HepG2 (cell line): ENCODE measurements around the gene GPX2.

ENCODE experiments used
- ETV6 ChIP-seq: sonication (generic); formaldehyde crosslinking; conservative IDR thresholded peaks from 2 replicates; pipeline ENCODE4 v1.4.0; 2020; ENCODE audit warnings: missing genetic modification reagents
- FOXO1 ChIP-seq: sonication (generic); formaldehyde crosslinking; IDR thresholded peaks from 2 replicates; pipeline ENCODE4 v1.4.0; 2020; ENCODE audit warnings: missing genetic modification reagents
- RCOR2 ChIP-seq: IDR thresholded peaks from 2 replicates; pipeline ENCODE4 v1.6.1; 2016; ENCODE audit warnings: missing biosample characterization, missing genetic modification reagents
- ZNF263 ChIP-seq: sonication (generic); formaldehyde crosslinking; IDR thresholded peaks from 2 replicates; pipeline ENCODE4 v1.4.0; 2020; ENCODE audit warnings: missing genetic modification reagents
- TF ChIP-seq, protein P1 (sequence below): sonication (generic); formaldehyde crosslinking; IDR thresholded peaks from 2 replicates; pipeline ENCODE4 v1.5.1; 2020; ENCODE audit warnings: missing genetic modification reagents, mild to moderate bottlenecking, borderline replicate concordance

DNA sequence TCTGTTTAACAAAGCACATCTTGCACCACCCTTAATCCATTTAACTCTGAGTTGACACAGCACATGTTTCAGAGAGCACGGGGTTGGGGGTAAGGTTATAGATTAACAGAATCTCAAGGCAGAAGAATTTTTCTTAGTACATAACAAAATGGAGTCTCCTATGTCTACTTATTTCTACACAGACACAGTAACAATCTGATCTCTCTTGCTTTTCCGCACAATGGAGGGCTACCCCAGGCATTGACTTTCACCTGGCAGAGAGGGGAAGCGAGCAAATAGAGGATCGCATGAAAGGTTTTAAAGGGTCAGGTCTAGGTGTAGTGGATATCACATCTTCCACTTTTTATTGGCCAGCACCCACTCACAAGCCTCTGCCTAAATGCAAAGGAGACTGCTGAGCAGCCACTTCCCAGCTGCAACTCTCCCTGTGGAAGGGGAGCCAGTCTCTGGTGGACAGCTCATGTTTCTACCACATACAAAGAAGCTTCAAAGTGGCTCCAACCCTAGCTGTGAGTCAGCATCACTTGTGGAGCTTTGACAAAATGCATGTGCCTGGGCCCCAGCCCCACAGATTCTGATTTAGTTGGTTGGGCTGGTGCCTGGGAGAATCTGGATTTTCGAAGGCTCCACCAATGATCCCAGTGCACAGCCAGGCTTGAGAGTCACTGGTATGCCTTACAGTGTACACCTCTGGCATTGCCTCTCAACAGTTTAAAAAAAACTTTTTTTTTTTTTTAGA, 37.0 kb upstream of the GPX2 start:
- TF ChIP-seq FOXO1 (no peak), RCOR2 (CRISPR knock-in tag) (no peak), ETV6 (no peak), ZNF263 (CRISPR knock-in tag) (no peak)
- TF ChIP-seq, protein P1, sequence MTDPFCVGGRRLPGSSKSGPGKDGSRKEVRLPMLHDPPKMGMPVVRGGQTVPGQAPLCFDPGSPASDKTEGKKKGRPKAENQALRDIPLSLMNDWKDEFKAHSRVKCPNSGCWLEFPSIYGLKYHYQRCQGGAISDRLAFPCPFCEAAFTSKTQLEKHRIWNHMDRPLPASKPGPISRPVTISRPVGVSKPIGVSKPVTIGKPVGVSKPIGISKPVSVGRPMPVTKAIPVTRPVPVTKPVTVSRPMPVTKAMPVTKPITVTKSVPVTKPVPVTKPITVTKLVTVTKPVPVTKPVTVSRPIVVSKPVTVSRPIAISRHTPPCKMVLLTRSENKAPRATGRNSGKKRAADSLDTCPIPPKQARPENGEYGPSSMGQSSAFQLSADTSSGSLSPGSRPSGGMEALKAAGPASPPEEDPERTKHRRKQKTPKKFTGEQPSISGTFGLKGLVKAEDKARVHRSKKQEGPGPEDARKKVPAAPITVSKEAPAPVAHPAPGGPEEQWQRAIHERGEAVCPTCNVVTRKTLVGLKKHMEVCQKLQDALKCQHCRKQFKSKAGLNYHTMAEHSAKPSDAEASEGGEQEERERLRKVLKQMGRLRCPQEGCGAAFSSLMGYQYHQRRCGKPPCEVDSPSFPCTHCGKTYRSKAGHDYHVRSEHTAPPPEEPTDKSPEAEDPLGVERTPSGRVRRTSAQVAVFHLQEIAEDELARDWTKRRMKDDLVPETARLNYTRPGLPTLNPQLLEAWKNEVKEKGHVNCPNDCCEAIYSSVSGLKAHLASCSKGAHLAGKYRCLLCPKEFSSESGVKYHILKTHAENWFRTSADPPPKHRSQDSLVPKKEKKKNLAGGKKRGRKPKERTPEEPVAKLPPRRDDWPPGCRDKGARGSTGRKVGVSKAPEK (CRISPR knock-in tag), result no peak
